HEK293T (cell line): ENCODE data around the gene NSD1.

Source experiments
- CTCF ChIA-PET: fragments of 350-600 bp; formaldehyde crosslinking; extraction: SDS; loops from one replicate; lab custom pipeline; 2021; ENCODE audit warnings: antibody characterized with exemption, inconsistent platforms; lab: Yijun Ruan, JAX
- POLR2A ChIA-PET: fragments of 350-600 bp; formaldehyde crosslinking; extraction: SDS; loops from one replicate; lab custom pipeline; 2020; ENCODE audit warnings: antibody characterized with exemption, inconsistent platforms; lab: Yijun Ruan, JAX
- DNase-seq: peaks from one replicate; pipeline ENCODE4 v3.0.0; 2012; ENCODE audit warnings: mixed read lengths; ENCODE audit errors: extremely low spot score
- ARNT ChIP-seq: fragments of 450-650 bp; IDR thresholded peaks from 2 replicates; pipeline ENCODE4 v1.6.1; 2017; ENCODE audit warnings: mild to moderate bottlenecking
- BHLHE40 ChIP-seq: fragments of 450-650 bp; IDR thresholded peaks from 2 replicates; pipeline ENCODE4 v1.6.1; 2016; ENCODE audit warnings: mild to moderate bottlenecking, moderate library complexity, borderline replicate concordance
- CTBP1 ChIP-seq: fragments of 450-650 bp; IDR thresholded peaks from 2 replicates; pipeline ENCODE4 v1.6.1; 2016; ENCODE audit warnings: borderline replicate concordance
- ELF4 ChIP-seq: fragments of 450-650 bp; IDR thresholded peaks from 2 replicates; pipeline ENCODE4 v1.6.1; 2017; ENCODE audit warnings: antibody characterized with exemption
- FOXA1 ChIP-seq: fragments of 450-650 bp; IDR thresholded peaks from 2 replicates; pipeline ENCODE4 v1.6.1; 2016; ENCODE audit warnings: mild to moderate bottlenecking
- FOXK2 ChIP-seq: fragments of 450-650 bp; IDR thresholded peaks from 2 replicates; pipeline ENCODE4 v1.6.1; 2016; ENCODE audit warnings: mild to moderate bottlenecking
- FOXM1 ChIP-seq: fragments of 450-650 bp; IDR thresholded peaks from 2 replicates; pipeline ENCODE4 v1.6.1; 2017; ENCODE audit warnings: mild to moderate bottlenecking, borderline replicate concordance
- HDGF ChIP-seq: fragments of 450-650 bp; IDR thresholded peaks from 2 replicates; pipeline ENCODE4 v1.6.1; 2017; ENCODE audit warnings: antibody characterized with exemption, borderline replicate concordance
- L3MBTL2 ChIP-seq: fragments of 450-650 bp; conservative IDR thresholded peaks from 2 replicates; pipeline ENCODE4 v1.6.1; 2016; ENCODE audit warnings: mild to moderate bottlenecking
- LEF1 ChIP-seq: fragments of 450-650 bp; IDR thresholded peaks from 2 replicates; pipeline ENCODE4 v1.6.1; 2017; ENCODE audit warnings: mild to moderate bottlenecking, borderline replicate concordance
- NFRKB ChIP-seq: fragments of 450-650 bp; IDR thresholded peaks from 2 replicates; pipeline ENCODE4 v1.6.1; 2016; ENCODE audit warnings: mild to moderate bottlenecking, moderate library complexity
- PKNOX1 ChIP-seq: fragments of 450-650 bp; IDR thresholded peaks from 2 replicates; pipeline ENCODE4 v1.6.1; 2016
- SP1 ChIP-seq: fragments of 450-650 bp; IDR thresholded peaks from 2 replicates; pipeline ENCODE4 v1.6.1; 2017
- SUZ12 ChIP-seq: fragments of 450-650 bp; IDR thresholded peaks from 2 replicates; pipeline ENCODE4 v1.6.1; 2016; ENCODE audit warnings: mild to moderate bottlenecking
- TARDBP ChIP-seq: fragments of 450-650 bp; IDR thresholded peaks from 2 replicates; pipeline ENCODE4 v1.6.1; 2016
- ZNF384 ChIP-seq: fragments of 450-650 bp; IDR thresholded peaks from 2 replicates; pipeline ENCODE4 v1.6.1; 2016

Gene NSD1

GRCh38 chr5:177312649-177313181 is 179.1 kb downstream of the NSD1 start:
- ChIA-PET POLR2A (interaction anchor here (0.8 to 2.3 kb wide), 15 partner anchors 9 to 280 kb away, joined by 3 to 10 read pairs (median 5); partner anchors contain the start of genes GRK6, LMAN2, PRELID1 and RAB24), CTCF (interaction anchor here (0.9 kb wide), 1 partner anchor 91 kb away, joined by 3 read pairs; no protein-coding TSS in a partner anchor)
- no peak for TF ChIP-seq NFRKB
- 0 out of 2 replicates have a peak, but pooled peaks have one; percentile 52 for TF ChIP-seq HDGF
- DNase-seq: peak; percentile 35

- DNase-seq: no peak
- TF ChIP-seq HDGF: no peak
- ChIA-PET CTCF (interaction anchor here (0.5 to 0.9 kb wide), 2 partner anchors 90 to 843 kb away, joined by 3 read pairs; no protein-coding TSS in a partner anchor), POLR2A (interaction anchor here (1.0 to 2.3 kb wide), 4 partner anchors 10 to 142 kb away, joined by 3 to 10 read pairs (median 5); partner anchors contain the start of genes GRK6, PRELID1 and RAB24)
Measured at GRCh38 chr5:177313561-177314259, 180.1 kb downstream of the NSD1 start.

GRCh38 chr5:177314376-177315342 is 181.1 kb downstream of the NSD1 start:
- ChIA-PET CTCF (no interaction called here), POLR2A (interaction anchor here (1.1 kb wide), 1 partner anchor 52 kb away, joined by 3 read pairs; no protein-coding TSS in a partner anchor)
- DNase-seq: no peak
- TF ChIP-seq CTBP1: no peak
- no peak for TF ChIP-seq L3MBTL2
- TF ChIP-seq LEF1: no peak
- no peak for TF ChIP-seq ARNT
- TF ChIP-seq FOXA1: no peak

- no peak for DNase-seq
- TF ChIP-seq FOXK2 (no peak), ELF4 (no peak), SP1 (no peak), ZNF384 (no peak)
- CTCF ChIA-PET: no interaction called here
- POLR2A ChIA-PET: interaction anchor here (1.1 kb wide), 1 partner anchor 52 kb away, joined by 3 read pairs; no protein-coding TSS in a partner anchor
Measured at GRCh38 chr5:177315411-177315810, 181.8 kb downstream of the NSD1 start.

GRCh38 chr5:177316005-177316404 is 182.4 kb downstream of the NSD1 start:
- POLR2A ChIA-PET: interaction anchor here (1.1 kb wide), 1 partner anchor 51 kb away, joined by 3 read pairs; no protein-coding TSS in a partner anchor
- CTCF ChIA-PET: no interaction called here
- no peak for DNase-seq
- TF ChIP-seq BHLHE40 (no peak), LEF1 (no peak), ARNT (no peak), CTBP1 (no peak), FOXM1 (no peak), SUZ12 (no peak), FOXA1 (no peak), HDGF (no peak), TARDBP (no peak)

- POLR2A ChIA-PET: no interaction called here
- no peak for TF ChIP-seq PKNOX1
- no peak for TF ChIP-seq SUZ12
Measured at GRCh38 chr5:177317959-177318377, 184.4 kb downstream of the NSD1 start.

GRCh38 chr5:177319913-177320588 is 186.5 kb downstream of the NSD1 start:
- no peak for DNase-seq
- TF ChIP-seq ARNT: no peak
- TF ChIP-seq FOXK2: no peak
- no peak for TF ChIP-seq NFRKB
- TF ChIP-seq L3MBTL2: no peak
- no peak for TF ChIP-seq FOXA1
- TF ChIP-seq SUZ12: no peak
- no peak for TF ChIP-seq CTBP1
- no peak for TF ChIP-seq HDGF
- no peak for TF ChIP-seq LEF1
- no peak for TF ChIP-seq FOXM1
- TF ChIP-seq SP1: no peak
- no peak for TF ChIP-seq BHLHE40
- TF ChIP-seq ZNF384: no peak
- no peak for TF ChIP-seq PKNOX1
- no peak for TF ChIP-seq TARDBP
- ChIA-PET POLR2A (interaction anchor here (0.6 to 1.0 kb wide), 2 partner anchors 16 to 177 kb away, joined by 3 read pairs; partner anchors contain the start of gene PDLIM7), CTCF (interaction anchor here (0.7 to 1.9 kb wide), 2 partner anchors 10 to 152 kb away, joined by 3 to 9 read pairs; no protein-coding TSS in a partner anchor)

More at GRCh38 chr5:177317959-177318377, 184.4 kb downstream of the NSD1 start:
- peak; percentile 80 for DNase-seq
- CTCF ChIA-PET: interaction anchor here (0.6 to 1.9 kb wide), 8 partner anchors 8 to 139 kb away, joined by 3 to 9 read pairs (median 4); no protein-coding TSS in a partner anchor
